M059J (cell line): ENCODE data around the gene CEP63. TPM values are rescaled to one million over a fixed set of nuclear protein-coding genes. Genes with fewer than 3 reads are reported as not detected.
"Not testable (repeated sequence)": the region's sequence is repeated elsewhere in the genome, so short reads cannot be mapped to it uniquely, and the experiment has no call there.

Experiments used
- DNase-seq: peaks from one replicate; pipeline ENCODE4 v3.0.0-alpha.2; 2012; ENCODE audit warnings: low read depth
- total RNA-seq: library from RNA; depleted of rRNA; stranded (reverse); fragments of >200 nt; shearing (Covaris generic); gene quantifications from 2 replicates; pipeline ENCODE4 v1.2.3, GENCODE V29; 2014

The CEP63 gene
- total RNA-seq, 1 experiment from 2014 or later, result 20.7 TPM

- no peak for DNase-seq
Observed at GRCh38 chr3:134516905-134517304, 31.0 kb downstream of the CEP63 start.

- DNase-seq, result peak; percentile 51
Observed at GRCh38 chr3:134517791-134518190, 31.9 kb downstream of the CEP63 start.

- no peak for DNase-seq
Observed at GRCh38 chr3:134522541-134522940, 36.7 kb downstream of the CEP63 start.

GRCh38 chr3:134525293-134525692 lies 39.4 kb downstream of the CEP63 start:
- no peak for DNase-seq

- no peak for DNase-seq
Observed at GRCh38 chr3:134526319-134526718, 40.5 kb downstream of the CEP63 start.

- no peak for DNase-seq
Observed at GRCh38 chr3:134527037-134527436, 41.2 kb downstream of the CEP63 start.

- DNase-seq, result no peak
Observed at GRCh38 chr3:134527538-134528186, 41.8 kb downstream of the CEP63 start.

GRCh38 chr3:134533493-134533892 lies 47.6 kb downstream of the CEP63 start:
- DNase-seq, result no peak

- peak; percentile 18 for DNase-seq
Observed at GRCh38 chr3:134535186-134535970, 49.5 kb downstream of the CEP63 start.

GRCh38 chr3:134536781-134537180 lies 50.9 kb downstream of the CEP63 start:
- DNase-seq, result no peak

GRCh38 chr3:134542287-134542958 lies 56.6 kb downstream of the CEP63 start:
- no peak for DNase-seq

GRCh38 chr3:134543113-134543512 lies 57.3 kb downstream of the CEP63 start:
- no peak for DNase-seq

GRCh38 chr3:134544316-134544715 lies 58.5 kb downstream of the CEP63 start:
- DNase-seq, result no peak

GRCh38 chr3:134544783-134545182 lies 58.9 kb downstream of the CEP63 start:
- DNase-seq, result not testable (repeated sequence)

GRCh38 chr3:134545818-134546217 lies 60.0 kb downstream of the CEP63 start:
- DNase-seq, result no peak

GRCh38 chr3:134552784-134553183 lies 66.9 kb downstream of the CEP63 start:
- no peak for DNase-seq

GRCh38 chr3:134559591-134559990 lies 73.7 kb downstream of the CEP63 start:
- DNase-seq, result no peak

GRCh38 chr3:134562055-134562454 lies 76.2 kb downstream of the CEP63 start:
- no peak for DNase-seq

- DNase-seq, result no peak
Observed at GRCh38 chr3:134563601-134564000, 77.7 kb downstream of the CEP63 start.

GRCh38 chr3:134564991-134565390 lies 79.1 kb downstream of the CEP63 start:
- no peak for DNase-seq

- DNase-seq, result peak; percentile 6
Observed at GRCh38 chr3:134567605-134568004, 81.7 kb downstream of the CEP63 start.

- no peak for DNase-seq
Observed at GRCh38 chr3:134568790-134569189, 82.9 kb downstream of the CEP63 start.

- not testable (repeated sequence) for DNase-seq
Observed at GRCh38 chr3:134569899-134570298, 84.0 kb downstream of the CEP63 start.
